Posterior cingulate gyrus (tissue), 11 donors: ENCODE results near the gene LRIT3.
"Not testable (repeated sequence)": the region's sequence is repeated elsewhere in the genome, so short reads cannot be mapped to it uniquely, and the experiment has no call there.

Source experiments
- DNase-seq, 10 donors: peaks; one replicate each; pipeline versions ENCODE4 v3.0.0 to v3.0.0-alpha.2; 2020 to 2021; ENCODE audit warnings: mixed read lengths in 3 of 10
- intact Hi-C: fragments of 100-400 bp; cut with DNase I; formaldehyde crosslinking; loops from one replicate; pipeline ENCODE4 v1.15.1; 2023

LRIT3 gene

DNA sequence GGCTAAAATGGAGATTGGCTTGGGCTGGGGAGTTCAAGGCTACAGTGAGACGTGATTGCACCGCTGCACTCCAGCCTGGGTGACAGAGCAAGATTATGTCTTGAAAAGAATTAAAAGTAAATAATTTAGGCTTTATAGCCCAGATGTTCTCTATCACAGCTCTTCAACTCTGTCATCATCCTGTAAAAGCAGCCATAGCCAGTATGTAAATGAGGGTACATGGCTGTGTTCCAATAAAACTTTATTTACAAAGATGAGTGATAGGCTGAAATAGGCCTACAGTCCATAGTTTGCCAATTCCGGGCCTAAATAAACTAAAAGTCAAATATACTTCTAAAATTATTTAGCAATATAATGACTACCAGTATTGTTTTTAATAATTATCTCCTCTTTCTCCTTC lies 10.9 kb upstream of the LRIT3 start:
- no peak for DNase-seq
- intact Hi-C loops: no loop called here

DNA sequence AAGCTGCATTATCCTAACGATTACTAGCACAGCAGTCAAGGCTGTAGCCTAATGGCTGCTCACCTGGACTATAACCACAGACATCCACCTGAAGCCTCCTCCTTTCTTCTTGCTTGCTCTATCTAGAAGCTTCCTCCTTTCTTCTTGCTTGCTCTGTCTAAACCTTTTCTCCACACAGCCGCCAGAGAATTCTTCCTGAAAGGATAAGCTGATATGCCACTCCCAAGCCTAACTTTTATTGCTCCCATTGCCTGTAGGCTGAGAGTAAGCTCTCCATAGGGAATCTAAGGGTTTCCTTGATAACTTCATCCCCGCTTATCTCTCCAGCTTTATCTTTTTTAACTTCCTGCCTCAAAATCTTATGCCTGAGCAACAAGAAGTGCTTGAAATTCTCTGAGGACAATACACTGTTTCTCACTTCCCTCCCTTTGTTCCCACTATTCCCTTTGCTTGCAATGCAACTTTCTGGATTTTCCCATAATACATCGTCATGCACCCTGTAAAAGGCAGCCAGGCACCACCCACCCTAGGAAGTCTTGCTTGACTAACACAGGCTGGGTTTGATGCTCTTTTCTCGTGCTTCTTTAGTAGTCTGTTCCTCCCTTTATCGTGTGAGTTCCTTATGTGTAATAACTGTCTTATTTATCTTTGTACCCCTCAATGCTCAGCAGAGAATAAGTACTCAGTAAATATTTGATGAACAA lies 1.4 kb upstream of the LRIT3 start:
- no peak for DNase-seq
- intact Hi-C loops: no loop called here

DNA sequence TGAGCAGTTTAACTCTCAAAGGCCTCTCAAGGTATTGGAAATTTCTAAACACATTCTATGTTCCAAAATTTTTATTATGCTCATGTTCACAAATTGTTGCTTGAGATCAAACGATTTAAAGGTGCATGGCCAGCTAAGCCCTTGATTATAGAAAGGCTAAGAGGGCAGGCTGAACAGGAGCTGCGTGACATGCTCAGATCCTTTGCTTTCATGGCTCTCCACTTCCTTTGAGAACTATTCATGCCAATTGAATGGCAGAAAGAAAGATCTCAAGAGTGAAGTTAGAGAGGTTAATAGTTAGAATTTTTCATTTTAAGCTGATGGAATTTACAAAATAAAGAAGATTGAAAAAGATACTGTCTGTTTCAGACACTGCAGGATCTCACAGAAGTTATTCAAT lies 594 bp downstream of the LRIT3 start:
- intact Hi-C loops: no loop called here
- DNase-seq: no peak

DNA sequence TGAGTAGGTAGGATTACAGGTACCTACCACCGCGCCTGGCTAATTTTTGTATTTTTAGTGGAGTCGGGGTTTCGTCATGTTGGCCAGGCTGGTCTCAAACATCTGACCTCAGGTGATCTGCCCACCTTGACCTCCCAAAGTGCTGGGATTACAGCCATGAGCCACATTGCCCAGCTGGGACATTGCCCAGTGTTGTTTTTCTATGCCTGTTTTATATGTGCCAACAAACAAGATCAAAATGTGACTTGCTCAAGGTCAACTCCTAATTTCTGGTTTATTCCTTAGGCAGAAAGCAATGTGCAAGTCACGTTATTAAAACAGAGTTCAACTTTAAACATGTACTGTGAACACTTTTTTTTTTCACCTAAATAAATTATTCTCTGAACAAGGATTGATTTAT lies 2.7 kb downstream of the LRIT3 start:
- intact Hi-C loops: no loop called here
- DNase-seq: no peak

DNA sequence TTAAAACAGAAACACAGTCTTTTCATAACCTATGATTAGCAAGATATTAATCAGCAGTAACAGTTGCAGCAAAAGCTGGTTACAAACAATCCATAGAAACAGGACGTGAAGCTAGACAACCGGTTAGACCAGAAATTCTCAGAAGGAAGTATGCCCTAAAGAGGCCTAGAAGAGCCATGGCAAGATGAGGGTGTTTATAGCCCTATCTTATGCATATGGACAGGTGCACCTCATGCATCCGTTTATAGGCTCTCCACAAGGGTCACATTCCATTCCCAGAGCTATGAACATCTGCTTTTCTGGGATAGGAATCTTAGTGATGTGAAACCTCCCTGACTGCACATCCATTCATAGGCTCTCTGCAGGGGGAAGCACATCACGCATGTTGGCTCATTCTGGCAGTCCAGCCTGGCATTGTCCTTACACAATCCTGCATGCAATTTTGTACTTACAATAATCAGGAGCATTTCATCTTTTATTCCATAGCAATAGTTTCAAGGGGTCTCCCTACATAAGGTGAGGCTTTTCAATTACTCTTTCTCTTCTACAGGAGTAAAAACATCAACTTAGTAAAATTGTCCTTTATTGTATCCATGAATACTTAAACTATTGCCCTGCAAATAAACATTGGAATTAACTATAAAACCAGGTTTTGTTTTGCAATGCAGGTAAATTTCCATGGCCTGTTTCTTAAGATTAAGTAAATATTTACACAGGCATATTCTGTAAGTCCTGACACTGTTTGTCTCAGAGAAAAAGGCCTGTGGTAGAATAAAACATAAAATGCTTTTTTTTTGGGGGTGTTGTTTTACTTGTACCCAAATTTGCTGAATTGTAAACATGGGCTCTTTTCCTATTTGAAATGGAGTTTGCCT lies 11.8 kb downstream of the LRIT3 start:
- intact Hi-C loops: not testable (repeated sequence)

DNA sequence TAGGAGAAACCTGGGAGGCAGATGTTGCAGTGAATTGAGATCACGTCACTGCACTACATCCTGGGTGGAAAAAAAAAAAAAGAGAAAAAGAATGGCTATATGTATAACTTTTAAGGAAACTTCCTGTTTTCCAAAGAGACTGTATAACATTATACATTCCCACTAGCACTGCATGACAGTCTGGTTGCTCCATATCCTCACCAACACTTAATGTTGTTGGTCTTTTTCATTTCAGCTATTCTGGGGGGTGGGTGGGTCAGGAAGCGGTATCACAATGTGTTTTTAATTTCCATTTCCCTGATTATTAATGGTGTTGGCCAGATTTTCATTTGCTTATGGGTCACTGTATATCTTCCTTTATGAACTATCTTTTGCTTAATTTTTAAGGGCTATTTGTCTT lies 13.4 kb downstream of the LRIT3 start:
- intact Hi-C loops: no loop called here
- DNase-seq: no peak

More for the DNA sequence above, 11.8 kb downstream of the LRIT3 start:
- not testable (repeated sequence) for DNase-seq

DNA sequence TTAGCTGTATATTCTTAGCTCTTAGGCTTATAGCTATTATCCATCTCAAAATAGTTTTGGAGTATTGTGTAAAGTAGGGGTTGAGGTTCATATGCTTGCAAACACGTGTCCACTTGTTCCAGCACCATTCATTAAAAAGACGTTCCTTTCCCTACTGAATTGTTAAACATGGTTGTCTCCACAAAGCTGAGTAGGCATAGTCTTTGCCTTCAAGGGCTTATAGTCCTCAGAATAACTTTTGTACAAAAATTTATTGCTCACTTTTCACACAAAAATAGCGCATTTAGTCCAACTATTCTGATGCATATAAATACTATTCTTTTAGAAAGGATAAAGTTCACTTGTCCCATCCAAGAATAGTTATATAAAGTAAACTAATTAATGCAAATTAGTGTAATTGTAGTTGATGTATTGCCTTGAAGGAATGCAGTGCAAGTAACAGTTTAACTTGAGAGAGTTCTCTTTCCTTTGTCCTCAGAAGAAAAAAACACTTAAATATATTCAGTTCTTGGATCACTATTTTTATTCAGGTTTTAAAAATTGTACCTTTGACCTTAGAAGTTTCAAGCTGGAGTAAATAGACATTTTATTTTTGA lies 14.1 kb downstream of the LRIT3 start:
- intact Hi-C loops: no loop called here
- no peak for DNase-seq

DNA sequence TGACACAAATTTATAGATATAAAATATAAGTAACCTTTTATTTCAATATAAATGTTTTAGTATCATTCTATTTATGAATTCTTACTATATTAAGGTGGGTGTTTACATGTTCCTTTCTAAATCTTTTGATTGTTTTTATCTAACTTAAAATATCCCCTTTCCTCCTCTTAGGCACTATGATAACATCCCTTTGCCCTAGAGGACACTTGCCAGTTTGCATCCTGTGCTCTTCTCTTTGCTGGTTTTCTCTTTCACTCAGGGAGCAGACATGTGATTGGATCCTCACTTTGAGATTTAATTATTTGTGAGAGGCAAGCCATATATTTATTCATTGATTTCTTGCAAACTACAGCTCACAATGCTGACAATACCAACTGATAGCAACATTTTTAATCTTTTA lies 16.2 kb downstream of the LRIT3 start:
- intact Hi-C loops: no loop called here
- no peak for DNase-seq

DNA sequence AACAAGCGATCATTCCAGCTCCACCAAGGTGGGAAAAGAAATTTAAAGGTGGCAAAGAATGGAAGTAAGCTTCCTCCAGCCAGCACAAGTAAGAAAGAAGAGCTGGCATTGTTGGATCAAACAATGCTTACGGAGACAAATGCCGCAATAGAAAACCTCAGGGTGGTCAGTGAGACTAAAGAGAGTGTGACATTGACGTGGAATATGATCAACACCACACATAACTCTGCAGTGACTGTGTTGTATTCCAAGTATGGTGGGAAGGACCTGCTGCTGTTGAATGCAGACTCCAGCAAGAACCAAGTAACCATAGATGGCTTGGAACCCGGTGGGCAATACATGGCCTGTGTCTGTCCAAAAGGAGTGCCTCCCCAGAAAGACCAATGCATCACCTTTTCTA lies 22.2 kb downstream of the LRIT3 start:
- no peak for DNase-seq
- intact Hi-C loops: no loop called here

DNA sequence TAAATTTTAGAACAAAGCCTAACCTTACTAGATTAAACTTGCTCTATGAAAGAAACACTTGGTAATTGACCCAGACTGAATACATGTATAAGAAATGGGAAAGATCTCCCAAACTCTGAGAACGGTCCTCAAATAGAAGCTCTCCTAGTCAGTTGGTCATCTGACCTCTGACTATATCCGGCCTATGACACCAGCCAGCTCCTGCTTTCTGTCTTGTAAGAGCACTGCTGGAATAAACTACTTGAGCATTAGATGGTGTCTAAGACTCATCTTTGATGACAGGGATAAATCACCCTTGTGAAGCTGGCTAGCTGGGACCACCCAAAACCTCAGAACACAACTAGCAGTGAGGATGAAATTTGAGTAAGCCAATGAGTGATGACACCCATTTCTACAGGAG lies 24.2 kb downstream of the LRIT3 start:
- intact Hi-C loops: no loop called here
- peak in 1 of 10 donors; percentile 25 for DNase-seq

DNA sequence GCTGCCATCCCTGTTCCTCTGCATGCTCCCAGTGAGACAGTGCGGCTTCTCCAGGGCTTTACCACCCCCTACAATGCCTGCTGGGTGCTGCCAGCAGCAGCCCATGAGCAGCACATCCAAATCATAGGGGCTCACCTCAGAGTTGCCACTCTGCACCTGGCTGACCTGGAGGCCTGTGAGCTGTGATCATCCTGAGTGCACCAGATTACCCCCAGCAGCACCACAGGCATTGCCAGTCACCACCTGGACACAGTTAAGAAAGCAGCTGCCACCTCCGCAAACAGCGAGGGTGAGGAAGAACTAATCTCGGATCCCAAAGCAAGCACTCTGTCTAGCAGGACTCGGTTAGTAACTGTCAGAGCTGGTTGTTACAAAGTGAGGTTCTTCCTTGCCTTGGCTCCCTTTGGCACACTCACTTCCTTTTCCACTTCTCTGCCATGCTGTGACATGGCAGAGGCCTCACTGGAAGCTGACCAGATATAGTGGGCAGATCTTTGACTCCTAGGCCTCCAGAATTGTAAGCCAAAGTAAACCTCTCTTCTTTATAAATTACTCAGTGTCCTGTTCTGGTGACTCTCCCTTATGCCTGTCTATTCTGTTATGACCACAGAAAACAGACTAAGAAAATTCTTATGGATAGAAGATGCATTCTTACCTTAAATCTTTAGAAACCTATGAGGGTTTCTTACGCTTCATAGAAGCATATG lies 25.2 kb downstream of the LRIT3 start:
- intact Hi-C loops: no loop called here
- peak in 1 of 10 donors; percentile 62 for DNase-seq

DNA sequence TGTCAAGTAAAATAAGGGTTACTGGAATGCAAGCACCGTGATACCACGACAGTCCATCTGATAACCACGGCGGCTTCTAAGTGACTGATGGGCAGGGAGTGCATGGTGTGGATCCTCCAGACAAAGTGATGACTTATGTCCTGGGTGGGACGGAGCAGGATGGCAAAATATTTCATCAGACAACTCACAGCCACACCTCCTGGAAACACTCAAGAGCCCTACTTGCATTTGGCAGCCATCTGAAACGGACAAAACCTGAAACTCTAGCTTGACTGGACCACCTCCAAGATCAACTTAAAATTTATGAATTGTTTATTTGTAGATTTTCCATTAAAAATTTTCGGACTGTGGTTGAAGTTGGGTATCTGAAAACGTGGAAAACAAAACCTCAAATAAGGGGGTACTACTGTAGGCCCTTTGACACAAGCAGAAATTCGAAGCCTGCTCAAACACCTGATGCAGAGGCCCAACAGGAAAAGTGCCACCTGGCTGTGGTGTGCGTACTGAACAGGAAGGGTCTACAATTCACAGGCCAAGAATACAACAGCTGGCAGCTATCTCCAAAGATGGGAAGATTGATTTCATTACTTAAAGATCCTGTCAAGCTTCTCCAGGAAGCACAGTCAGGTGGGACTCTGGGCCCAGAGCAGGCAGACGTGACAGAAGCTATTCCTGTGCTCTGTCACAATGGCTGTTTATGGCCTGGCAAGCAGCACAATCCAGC lies 26.0 kb downstream of the LRIT3 start:
- intact Hi-C loops: no loop called here

DNA sequence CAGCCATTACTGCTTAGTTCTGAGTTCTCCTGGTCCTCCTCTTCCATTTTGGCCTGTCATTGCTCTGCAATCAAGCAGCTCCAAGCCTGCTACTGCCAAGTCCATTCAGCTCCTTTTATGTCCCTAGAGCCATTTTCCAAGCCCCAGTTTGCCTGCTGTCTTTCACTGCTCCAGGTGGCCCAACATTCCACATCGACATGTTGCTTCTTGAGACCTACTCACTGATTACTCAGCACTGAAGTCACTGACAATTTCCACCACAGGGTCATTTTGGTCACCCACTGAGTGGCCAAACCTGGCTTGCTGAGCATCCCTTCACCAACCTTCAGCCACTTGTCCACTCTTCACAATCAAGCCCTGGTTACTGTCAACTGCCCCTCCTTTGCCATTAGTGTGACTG lies 27.2 kb downstream of the LRIT3 start:
- peak in 1 of 10 donors; percentile 15 for DNase-seq
- intact Hi-C loops: no loop called here

More for the DNA sequence above, 26.0 kb downstream of the LRIT3 start:
- DNase-seq: peak in 1 of 10 donors; percentile 43

DNA sequence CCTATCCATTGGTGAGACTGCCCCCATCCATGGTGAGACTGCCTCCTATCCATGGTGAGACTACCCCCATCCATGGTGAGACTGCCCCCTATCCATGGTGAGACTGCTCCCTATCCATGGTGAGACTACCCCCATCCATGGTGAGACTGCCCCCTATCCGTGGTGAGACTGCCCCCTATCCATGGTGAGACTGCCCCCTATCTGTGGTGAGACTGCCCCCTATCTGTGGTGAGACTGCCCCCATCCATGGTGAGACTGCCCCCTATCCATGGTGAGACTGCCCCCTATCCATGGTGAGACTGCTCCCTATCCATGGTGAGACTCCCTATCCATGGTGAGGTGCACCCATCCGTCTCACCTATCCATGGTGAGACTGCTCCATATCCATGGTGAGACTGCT lies 27.6 kb downstream of the LRIT3 start:
- DNase-seq, intact Hi-C loops: not testable (repeated sequence)

DNA sequence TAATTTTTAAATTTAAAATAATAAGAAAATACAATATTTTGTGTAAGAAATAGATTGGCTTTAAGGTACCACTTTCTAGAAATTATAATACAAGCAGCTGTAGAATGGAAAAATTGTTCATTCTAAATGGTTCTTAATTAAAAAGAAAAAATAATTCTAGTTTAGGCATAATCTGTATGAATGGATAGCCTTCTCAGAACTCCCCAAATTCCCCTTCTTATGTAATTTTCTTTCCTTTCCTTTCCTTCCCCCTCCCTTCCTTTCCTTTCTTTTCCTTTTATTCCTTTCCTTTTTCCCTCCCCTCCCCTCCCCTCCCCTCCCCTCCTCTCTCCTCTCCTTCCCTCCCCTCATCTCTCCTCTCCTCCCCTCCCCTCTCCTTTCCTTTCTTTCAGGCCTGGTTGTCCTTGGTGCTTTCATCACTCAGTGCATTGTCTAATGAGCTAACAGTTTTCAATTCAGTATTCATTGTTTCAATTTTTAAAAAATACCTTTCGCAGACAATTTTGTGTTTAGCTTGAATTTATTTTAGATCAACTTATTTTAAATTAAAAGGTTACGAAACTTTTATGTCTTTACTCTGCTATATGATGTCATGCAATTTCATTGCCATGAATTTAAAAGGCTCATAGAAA lies 28.8 kb downstream of the LRIT3 start:
- DNase-seq: no peak
- intact Hi-C loops: no loop called here

DNA sequence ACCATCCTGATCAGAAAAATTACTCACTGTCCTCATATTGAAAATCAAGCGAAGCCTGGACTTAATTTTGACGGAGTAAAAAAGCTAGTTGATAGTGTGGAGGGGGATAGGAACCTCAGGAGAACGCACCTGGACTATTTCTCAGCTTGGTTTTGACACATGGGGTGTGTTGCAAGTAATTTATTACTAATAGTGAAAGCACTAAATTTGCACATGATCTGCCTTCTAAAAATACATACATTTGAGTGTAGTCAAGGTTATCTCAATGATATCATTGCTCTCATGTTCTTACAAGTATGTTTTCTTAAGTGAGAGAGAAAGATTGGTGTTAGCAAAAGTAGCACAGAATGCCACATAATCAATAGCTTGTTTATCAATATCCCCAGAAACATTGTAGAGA lies 29.5 kb downstream of the LRIT3 start:
- intact Hi-C loops: no loop called here
- no peak for DNase-seq

DNA sequence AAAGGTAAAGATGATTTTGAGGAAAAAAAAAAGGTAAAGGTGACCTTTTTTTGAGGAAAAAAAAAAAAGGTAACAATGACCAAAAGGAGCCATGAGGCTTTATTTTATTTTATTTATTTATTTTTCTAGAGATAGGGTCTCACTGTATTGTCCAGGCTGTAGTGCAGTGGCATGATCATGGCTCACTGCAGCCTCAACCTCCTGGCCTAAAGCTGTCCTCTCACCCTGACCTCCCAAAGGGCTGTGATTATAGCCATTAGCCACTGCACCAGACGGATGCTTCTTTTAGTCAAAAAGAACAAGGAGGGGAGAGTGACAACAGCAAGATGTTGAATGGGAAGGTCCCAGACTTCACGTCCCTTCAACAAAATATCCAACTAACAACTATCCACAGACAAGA lies 30.4 kb downstream of the LRIT3 start:
- no peak for DNase-seq
- intact Hi-C loops: no loop called here

DNA sequence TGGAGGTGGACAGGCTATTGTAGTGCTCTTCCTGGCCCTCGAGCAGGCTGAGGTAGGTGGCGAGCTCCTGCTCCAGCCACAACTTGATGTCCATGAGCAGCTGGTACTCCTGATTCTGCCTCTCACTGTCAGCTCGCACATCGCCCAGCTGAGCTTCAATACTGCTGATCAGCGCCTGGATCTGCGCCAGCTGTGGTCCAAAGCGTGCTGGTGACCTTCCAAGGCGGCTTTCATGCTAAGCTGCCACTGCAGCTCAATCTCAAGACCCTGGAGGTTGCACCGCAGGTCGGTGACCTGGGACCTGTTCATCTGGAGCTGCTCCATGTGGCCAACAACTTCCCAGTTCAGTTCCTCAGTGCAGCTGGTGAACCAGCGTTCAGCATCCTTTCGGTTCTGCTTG lies 31.2 kb downstream of the LRIT3 start:
- peak in 2 of 10 donors; percentile 8 to 82 for DNase-seq
- intact Hi-C loops: no loop called here

DNA sequence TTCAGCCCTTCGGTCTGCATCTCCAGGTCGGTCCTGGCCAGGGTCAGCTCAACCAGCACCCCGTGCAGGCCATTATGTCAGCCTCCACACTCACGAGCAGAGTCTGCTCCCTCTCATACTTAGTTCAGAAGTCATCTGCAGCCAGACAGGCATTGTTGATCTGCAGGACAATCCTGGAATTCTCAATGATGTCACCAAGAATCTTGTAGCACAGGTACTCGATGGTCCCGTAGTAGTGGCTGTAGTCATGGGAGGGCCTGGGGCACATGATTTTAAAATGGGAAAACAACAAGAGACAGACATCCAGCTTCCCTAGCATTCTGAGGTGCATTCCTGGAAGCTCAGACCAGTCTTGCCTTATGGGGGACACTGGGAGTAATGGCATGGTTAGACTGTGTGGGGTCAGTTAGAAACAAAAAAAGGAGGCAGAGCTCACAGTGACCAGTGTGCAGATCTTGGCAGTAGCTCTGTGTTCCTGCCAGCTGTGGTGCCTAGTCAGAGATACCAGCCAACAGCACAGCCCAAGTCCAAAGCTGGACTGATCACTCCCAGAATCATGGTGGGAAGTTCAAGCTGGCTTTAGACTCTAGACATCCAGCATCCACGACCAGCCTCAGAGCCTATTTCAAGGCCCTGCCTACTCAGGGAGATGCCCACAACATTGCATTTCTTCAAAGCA lies 31.9 kb downstream of the LRIT3 start:
- intact Hi-C loops: no loop called here
- DNase-seq: peak in 1 of 10 donors; percentile 19
